Jurkat, Clone E6-1 (cell line): ENCODE data around the gene PRELP.
"Not testable (repeated sequence)": the region's sequence is repeated elsewhere in the genome, so short reads cannot be mapped to it uniquely, and the experiment has no call there.

Experiments
- DNase-seq: peaks from one replicate; pipeline ENCODE4 v3.0.0-alpha.2; 2011; ENCODE audit warnings: low read depth, low spot score
- H3K4me3 ChIP-seq: 2 replicates; pipeline ENCODE4 v1.5.1; 2011; ENCODE audit warnings: mild to moderate bottlenecking, low read length, control low read depth, moderate library complexity

Gene PRELP

GRCh38 chr1:203451836-203452784 lies 23.5 kb upstream of the PRELP start:
- DNase-seq = no peak
- H3K4me3 ChIP-seq = no peak overlapping the region

- H3K4me3 ChIP-seq = no peak overlapping the region
- no peak for DNase-seq
Measured at GRCh38 chr1:203453016-203453415, 22.6 kb upstream of the PRELP start.

- DNase-seq = no peak
- H3K4me3 ChIP-seq = no peak overlapping the region
Measured at GRCh38 chr1:203453616-203454015, 22.0 kb upstream of the PRELP start.

- H3K4me3 ChIP-seq = no peak overlapping the region
- DNase-seq = no peak
Measured at GRCh38 chr1:203454986-203455471, 20.6 kb upstream of the PRELP start.

GRCh38 chr1:203455706-203456105 lies 19.9 kb upstream of the PRELP start:
- H3K4me3 ChIP-seq = no peak overlapping the region
- no peak for DNase-seq

- no peak overlapping the region for H3K4me3 ChIP-seq
- DNase-seq = no peak
Measured at GRCh38 chr1:203456577-203456976, 19.0 kb upstream of the PRELP start.

- no peak for DNase-seq
- H3K4me3 ChIP-seq = no peak overlapping the region
Measured at GRCh38 chr1:203458078-203458477, 17.5 kb upstream of the PRELP start.

GRCh38 chr1:203459671-203460201 lies 15.9 kb upstream of the PRELP start:
- H3K4me3 ChIP-seq = no peak overlapping the region
- no peak for DNase-seq

GRCh38 chr1:203461717-203462116 lies 13.9 kb upstream of the PRELP start:
- H3K4me3 ChIP-seq = no peak overlapping the region
- no peak for DNase-seq

GRCh38 chr1:203462143-203462542 lies 13.5 kb upstream of the PRELP start:
- H3K4me3 ChIP-seq = no peak overlapping the region
- DNase-seq = no peak

GRCh38 chr1:203462878-203463277 lies 12.7 kb upstream of the PRELP start:
- no peak for DNase-seq
- H3K4me3 ChIP-seq = no peak overlapping the region

- no peak overlapping the region for H3K4me3 ChIP-seq
- no peak for DNase-seq
Measured at GRCh38 chr1:203463469-203464062, 12.0 kb upstream of the PRELP start.

- no peak overlapping the region for H3K4me3 ChIP-seq
- DNase-seq = no peak
Measured at GRCh38 chr1:203464226-203464625, 11.4 kb upstream of the PRELP start.

GRCh38 chr1:203464743-203465142 lies 10.9 kb upstream of the PRELP start:
- no peak overlapping the region for H3K4me3 ChIP-seq
- no peak for DNase-seq

- H3K4me3 ChIP-seq = no peak overlapping the region
- DNase-seq = no peak
Measured at GRCh38 chr1:203465146-203465798, 10.3 kb upstream of the PRELP start.

- no peak for DNase-seq
- H3K4me3 ChIP-seq = no peak overlapping the region
Measured at GRCh38 chr1:203465948-203466347, 9.7 kb upstream of the PRELP start.

- not testable (repeated sequence) for H3K4me3 ChIP-seq, DNase-seq
Measured at GRCh38 chr1:203466906-203467549, 8.6 kb upstream of the PRELP start.

- DNase-seq = no peak
- no peak overlapping the region for H3K4me3 ChIP-seq
Measured at GRCh38 chr1:203467550-203467921, 8.1 kb upstream of the PRELP start.

- no peak overlapping the region for H3K4me3 ChIP-seq
- no peak for DNase-seq
Measured at GRCh38 chr1:203468326-203468725, 7.3 kb upstream of the PRELP start.
